H1 (cell line): ENCODE results near the gene RPS6KB2.

Experiments used
- BACH1 ChIP-seq: IDR thresholded peaks from 2 replicates; pipeline ENCODE4 v1.6.1; 2012; ENCODE audit warnings: low read length, improper control_type of control experiment
- EP300 ChIP-seq, 2 experiments: IDR thresholded peaks; 1 replicate in 1 of 2; 2 replicates in 1 of 2; pipeline ENCODE4 v1.6.1; 2011 to 2012; ENCODE audit warnings: low read depth in 2 of 2, low read length in 2 of 2, mild to moderate bottlenecking in 2 of 2, borderline replicate concordance in 1 of 2, inconsistent platforms in 1 of 2, moderate library complexity in 1 of 2
- NANOG ChIP-seq: IDR thresholded peaks from 2 replicates; pipeline ENCODE4 v1.6.1; 2011; ENCODE audit warnings: low read length, low read depth, mild to moderate bottlenecking, inconsistent platforms; ENCODE audit not compliant: insufficient read depth, poor library complexity, severe bottlenecking
- PHF8 ChIP-seq: fragments of 200-600 bp; sonication (generic); conservative IDR thresholded peaks from 2 replicates; pipeline ENCODE4 v1.7.1; 2012; ENCODE audit warnings: low read depth, mild to moderate bottlenecking, inconsistent platforms, low read length, moderate library complexity
- POLR2A ChIP-seq, 2 experiments: IDR thresholded peaks; 1 replicate in 1 of 2; 2 replicates in 1 of 2; pipeline ENCODE4 v1.6.1; 2011; ENCODE audit warnings: low read depth in 2 of 2, low read length in 2 of 2, mild to moderate bottlenecking in 2 of 2; ENCODE audit errors: control extremely low read depth in 1 of 2
- TAF1 ChIP-seq: IDR thresholded peaks from 2 replicates; pipeline ENCODE4 v1.6.1; 2011; ENCODE audit warnings: mild to moderate bottlenecking, low read depth, low read length
- TF ChIP-seq, protein P1 (sequence below): IDR thresholded peaks from 2 replicates; pipeline ENCODE4 v1.6.1; 2012; ENCODE audit warnings: low read length, inconsistent platforms
- TF ChIP-seq, protein P2 (sequence below), 3 experiments: IDR thresholded peaks; 1 replicate in 2 of 3; 2 replicates in 1 of 3; pipeline versions ENCODE4 v1.5.1 to v1.6.1; 2011; ENCODE audit warnings: low read length in 3 of 3, mild to moderate bottlenecking in 3 of 3, inconsistent platforms in 2 of 3, low read depth in 1 of 3, moderate library complexity in 1 of 3; ENCODE audit not compliant: insufficient read depth in 1 of 3; ENCODE audit errors: control extremely low read depth in 1 of 3

DNA sequence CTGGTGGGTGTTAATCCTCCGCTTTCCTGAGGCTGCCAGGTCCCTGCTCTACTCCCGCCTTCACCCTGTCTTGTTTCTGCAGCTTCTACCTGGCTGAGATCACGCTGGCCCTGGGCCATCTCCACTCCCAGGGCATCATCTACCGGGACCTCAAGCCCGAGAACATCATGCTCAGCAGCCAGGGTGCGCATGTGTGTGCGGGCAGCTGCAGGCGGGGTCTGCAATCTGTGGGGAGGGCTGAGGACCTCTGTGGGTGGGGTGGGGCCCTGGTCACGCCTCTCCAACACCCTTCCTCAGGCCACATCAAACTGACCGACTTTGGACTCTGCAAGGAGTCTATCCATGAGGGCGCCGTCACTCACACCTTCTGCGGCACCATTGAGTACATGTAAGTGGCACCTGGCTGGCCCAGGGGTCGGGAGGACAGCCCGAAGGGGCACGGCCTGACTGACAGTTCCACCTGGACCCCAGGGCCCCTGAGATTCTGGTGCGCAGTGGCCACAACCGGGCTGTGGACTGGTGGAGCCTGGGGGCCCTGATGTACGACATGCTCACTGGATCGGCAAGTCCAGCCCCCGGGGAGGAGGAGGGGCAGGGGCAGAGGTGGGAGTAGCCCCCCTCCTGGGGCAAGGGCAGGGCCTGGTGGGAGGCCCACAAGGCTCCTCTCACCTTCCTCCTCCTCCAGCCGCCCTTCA is 4.5 kb downstream of the RPS6KB2 start:
- TF ChIP-seq EP300 (IDR thresholded peaks at IDR 0.05; ENCODE audit: borderline replicate concordance in 1 of 2, low read depth in 2 of 2, low read length in 2 of 2): no peak
- TF ChIP-seq POLR2A (IDR thresholded peaks at IDR 0.05; ENCODE audit: control extremely low read depth in 1 of 2, low read depth in 2 of 2, low read length in 2 of 2): no peak
- no peak for TF ChIP-seq BACH1
- no peak for TF ChIP-seq TAF1
- TF ChIP-seq NANOG: no peak
- TF ChIP-seq, protein P1, sequence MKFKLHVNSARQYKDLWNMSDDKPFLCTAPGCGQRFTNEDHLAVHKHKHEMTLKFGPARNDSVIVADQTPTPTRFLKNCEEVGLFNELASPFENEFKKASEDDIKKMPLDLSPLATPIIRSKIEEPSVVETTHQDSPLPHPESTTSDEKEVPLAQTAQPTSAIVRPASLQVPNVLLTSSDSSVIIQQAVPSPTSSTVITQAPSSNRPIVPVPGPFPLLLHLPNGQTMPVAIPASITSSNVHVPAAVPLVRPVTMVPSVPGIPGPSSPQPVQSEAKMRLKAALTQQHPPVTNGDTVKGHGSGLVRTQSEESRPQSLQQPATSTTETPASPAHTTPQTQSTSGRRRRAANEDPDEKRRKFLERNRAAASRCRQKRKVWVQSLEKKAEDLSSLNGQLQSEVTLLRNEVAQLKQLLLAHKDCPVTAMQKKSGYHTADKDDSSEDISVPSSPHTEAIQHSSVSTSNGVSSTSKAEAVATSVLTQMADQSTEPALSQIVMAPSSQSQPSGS: no peak
- TF ChIP-seq PHF8: no peak
- TF ChIP-seq, protein P2, sequence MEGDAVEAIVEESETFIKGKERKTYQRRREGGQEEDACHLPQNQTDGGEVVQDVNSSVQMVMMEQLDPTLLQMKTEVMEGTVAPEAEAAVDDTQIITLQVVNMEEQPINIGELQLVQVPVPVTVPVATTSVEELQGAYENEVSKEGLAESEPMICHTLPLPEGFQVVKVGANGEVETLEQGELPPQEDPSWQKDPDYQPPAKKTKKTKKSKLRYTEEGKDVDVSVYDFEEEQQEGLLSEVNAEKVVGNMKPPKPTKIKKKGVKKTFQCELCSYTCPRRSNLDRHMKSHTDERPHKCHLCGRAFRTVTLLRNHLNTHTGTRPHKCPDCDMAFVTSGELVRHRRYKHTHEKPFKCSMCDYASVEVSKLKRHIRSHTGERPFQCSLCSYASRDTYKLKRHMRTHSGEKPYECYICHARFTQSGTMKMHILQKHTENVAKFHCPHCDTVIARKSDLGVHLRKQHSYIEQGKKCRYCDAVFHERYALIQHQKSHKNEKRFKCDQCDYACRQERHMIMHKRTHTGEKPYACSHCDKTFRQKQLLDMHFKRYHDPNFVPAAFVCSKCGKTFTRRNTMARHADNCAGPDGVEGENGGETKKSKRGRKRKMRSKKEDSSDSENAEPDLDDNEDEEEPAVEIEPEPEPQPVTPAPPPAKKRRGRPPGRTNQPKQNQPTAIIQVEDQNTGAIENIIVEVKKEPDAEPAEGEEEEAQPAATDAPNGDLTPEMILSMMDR (IDR thresholded peaks at IDR 0.05; ENCODE audit: control extremely low read depth in 1 of 3, insufficient read depth in 1 of 3, low read depth in 1 of 3, low read length in 3 of 3): no peak
